SK-N-SH (cell line): Measurements from ENCODE around the gene RNF157.

ENCODE experiments used
- CTCF ChIP-seq: fragments of 200-600 bp; sonication (generic); IDR thresholded peaks from 2 replicates; pipeline ENCODE4 v1.6.1; 2017; ENCODE audit warnings: antibody characterized with exemption, mild to moderate bottlenecking, moderate library complexity
- EP300 ChIP-seq, 2 experiments: IDR thresholded peaks; 2 replicates each; pipeline versions ENCODE4 v1.4.0 to v1.6.1; 2012; ENCODE audit warnings: borderline replicate concordance in 1 of 2, low read depth in 1 of 2, low read length in 1 of 2
- FOXM1 ChIP-seq: IDR thresholded peaks from 2 replicates; pipeline ENCODE4 v1.4.0; 2012; ENCODE audit warnings: low read depth, mild to moderate bottlenecking
- GABPA ChIP-seq: IDR thresholded peaks from 2 replicates; pipeline ENCODE4 v1.4.0; 2012; ENCODE audit warnings: low read depth, mild to moderate bottlenecking
- GATA2 ChIP-seq: sonication (generic); formaldehyde crosslinking; IDR thresholded peaks from 2 replicates; pipeline ENCODE4 v1.5.0; 2020; ENCODE audit warnings: mild to moderate bottlenecking, missing genetic modification reagents
- MAX ChIP-seq: IDR thresholded peaks from 2 replicates; pipeline ENCODE4 v1.4.0; 2012; ENCODE audit warnings: low read depth
- MEF2A ChIP-seq: IDR thresholded peaks from 2 replicates; pipeline ENCODE4 v1.4.0; 2012; ENCODE audit warnings: low read depth, borderline replicate concordance
- NFIC ChIP-seq: IDR thresholded peaks from 2 replicates; pipeline ENCODE4 v1.4.0; 2012; ENCODE audit warnings: borderline replicate concordance
- POLR2AphosphoS5 ChIP-seq: IDR thresholded peaks from 2 replicates; pipeline ENCODE4 v1.6.1; 2012; ENCODE audit warnings: low read depth, low read length
- TCF12 ChIP-seq: IDR thresholded peaks from 2 replicates; pipeline ENCODE4 v1.4.0; 2012
- YY1 ChIP-seq: IDR thresholded peaks from 2 replicates; pipeline ENCODE4 v1.4.0; 2012; ENCODE audit warnings: low read depth, mild to moderate bottlenecking
- TF ChIP-seq, protein P1 (sequence below): IDR thresholded peaks from 2 replicates; pipeline ENCODE4 v1.6.1; 2012; ENCODE audit warnings: mild to moderate bottlenecking, low read depth, low read length, moderate library complexity

GRCh38 chr17:76246080-76247066, 6.1 kb upstream of the RNF157 start:
- no peak for TF ChIP-seq FOXM1
- TF ChIP-seq CTCF: no peak
- TF ChIP-seq, protein P1, sequence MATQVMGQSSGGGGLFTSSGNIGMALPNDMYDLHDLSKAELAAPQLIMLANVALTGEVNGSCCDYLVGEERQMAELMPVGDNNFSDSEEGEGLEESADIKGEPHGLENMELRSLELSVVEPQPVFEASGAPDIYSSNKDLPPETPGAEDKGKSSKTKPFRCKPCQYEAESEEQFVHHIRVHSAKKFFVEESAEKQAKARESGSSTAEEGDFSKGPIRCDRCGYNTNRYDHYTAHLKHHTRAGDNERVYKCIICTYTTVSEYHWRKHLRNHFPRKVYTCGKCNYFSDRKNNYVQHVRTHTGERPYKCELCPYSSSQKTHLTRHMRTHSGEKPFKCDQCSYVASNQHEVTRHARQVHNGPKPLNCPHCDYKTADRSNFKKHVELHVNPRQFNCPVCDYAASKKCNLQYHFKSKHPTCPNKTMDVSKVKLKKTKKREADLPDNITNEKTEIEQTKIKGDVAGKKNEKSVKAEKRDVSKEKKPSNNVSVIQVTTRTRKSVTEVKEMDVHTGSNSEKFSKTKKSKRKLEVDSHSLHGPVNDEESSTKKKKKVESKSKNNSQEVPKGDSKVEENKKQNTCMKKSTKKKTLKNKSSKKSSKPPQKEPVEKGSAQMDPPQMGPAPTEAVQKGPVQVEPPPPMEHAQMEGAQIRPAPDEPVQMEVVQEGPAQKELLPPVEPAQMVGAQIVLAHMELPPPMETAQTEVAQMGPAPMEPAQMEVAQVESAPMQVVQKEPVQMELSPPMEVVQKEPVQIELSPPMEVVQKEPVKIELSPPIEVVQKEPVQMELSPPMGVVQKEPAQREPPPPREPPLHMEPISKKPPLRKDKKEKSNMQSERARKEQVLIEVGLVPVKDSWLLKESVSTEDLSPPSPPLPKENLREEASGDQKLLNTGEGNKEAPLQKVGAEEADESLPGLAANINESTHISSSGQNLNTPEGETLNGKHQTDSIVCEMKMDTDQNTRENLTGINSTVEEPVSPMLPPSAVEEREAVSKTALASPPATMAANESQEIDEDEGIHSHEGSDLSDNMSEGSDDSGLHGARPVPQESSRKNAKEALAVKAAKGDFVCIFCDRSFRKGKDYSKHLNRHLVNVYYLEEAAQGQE: no peak
- TF ChIP-seq EP300 (IDR thresholded peaks at IDR 0.05; ENCODE audit: borderline replicate concordance in 1 of 2, low read depth in 1 of 2, low read length in 1 of 2): no peak
- no peak for TF ChIP-seq POLR2AphosphoS5
- no peak for TF ChIP-seq NFIC
- no peak for TF ChIP-seq MAX
- TF ChIP-seq YY1: no peak
- no peak for TF ChIP-seq GABPA
- TF ChIP-seq MEF2A: no peak
- TF ChIP-seq TCF12: no peak
- TF ChIP-seq GATA2 (CRISPR knock-in tag): no peak
